ENCODE measurements around the gene THOC6. TPM values are rescaled to one million over a fixed set of nuclear protein-coding genes. Genes with fewer than 3 reads are reported as not detected.

THOC6 gene
- total and polyA plus RNA-seq, 9 of the 15 experiments (the other 6 are each of a cell fraction or from before 2014, with no cell fraction given), result 2.5 to 65.4 (median 42.3) TPM

- TF ChIP-seq CTCFL (IDR thresholded peaks at IDR 0.05; ENCODE audit: borderline replicate concordance, insufficient read depth, low read depth, low read length, poor library complexity, severe bottlenecking) (peak; percentile 66), ZBTB12 (CRISPR knock-in tag; IDR thresholded peaks at IDR 0.05) (no peak), SMARCE1 (IDR thresholded peaks at IDR 0.05) (no peak), NR1H2 (CRISPR knock-in tag; IDR thresholded peaks at IDR 0.05) (no peak), PCBP2 (IDR thresholded peaks at IDR 0.05; ENCODE audit: low read depth, low read length, poor library complexity, severe bottlenecking) (no peak), PURB (CRISPR knock-in tag; IDR thresholded peaks at IDR 0.05; ENCODE audit: low read depth) (no peak), USF2 (CRISPR knock-in tag; IDR thresholded peaks at IDR 0.05) (no peak), CBX5 (IDR thresholded peaks at IDR 0.05; ENCODE audit: borderline replicate concordance, low read depth) (no peak), ARID3B (CRISPR knock-in tag; IDR thresholded peaks at IDR 0.05; ENCODE audit: borderline replicate concordance) (no peak), HDAC3 (IDR thresholded peaks at IDR 0.05; ENCODE audit: borderline replicate concordance, partially characterized antibody) (no peak), GABPB2 (CRISPR knock-in tag; conservative IDR thresholded peaks at IDR 0.05) (no peak), LARP7 (IDR thresholded peaks at IDR 0.05) (no peak), ZNF699 (CRISPR knock-in tag; IDR thresholded peaks at IDR 0.05; ENCODE audit: insufficient replicate concordance) (no peak), CTBP1 (IDR thresholded peaks at IDR 0.05; ENCODE audit: borderline replicate concordance) (peak; percentile 100), ZHX1 (conservative IDR thresholded peaks at IDR 0.05; ENCODE audit: low read length) (0 out of 2 replicates have a peak, but pooled peaks have one; percentile 42), NCOA6 (IDR thresholded peaks at IDR 0.05) (no peak), ZNF121 (CRISPR knock-in tag; conservative IDR thresholded peaks at IDR 0.05) (no peak), ZNF3 (CRISPR knock-in tag; IDR thresholded peaks at IDR 0.05) (no peak), SMAD2 (IDR thresholded peaks at IDR 0.05; ENCODE audit: low read depth, low read length) (no peak), PML (IDR thresholded peaks at IDR 0.05; ENCODE audit: low read length) (no peak), ARNT (IDR thresholded peaks at IDR 0.05) (no peak)
These were observed 20.1 kb upstream of the THOC6 start (continued) for GRCh38 chr16:3003582-3004270.

Measured in K562 (cell line).